Measurements from ENCODE around the gene ASB16.
A peak's percentile ranks its signal among the peaks of the same experiment; 100 is the strongest.

The ASB16 gene

GRCh38 chr17:44152875-44153274 is 17.6 kb upstream of the ASB16 start:
- no peak overlapping the region for H3K4me3 ChIP-seq (ENCODE audit: low read depth, low read length)
- no peak for TF ChIP-seq CTCF (conservative IDR thresholded peaks at IDR 0.05; ENCODE audit: low read depth, low read length)
- no peak for DNase-seq (ENCODE audit: low read depth)

- no peak for TF ChIP-seq CTCF (conservative IDR thresholded peaks at IDR 0.05; ENCODE audit: low read depth, low read length)
- no peak for DNase-seq (ENCODE audit: low read depth)
- H3K4me3 ChIP-seq (ENCODE audit: low read depth, low read length): no peak overlapping the region
Measured at GRCh38 chr17:44155488-44155887, 15.0 kb upstream of the ASB16 start.

- no peak overlapping the region for H3K4me3 ChIP-seq (ENCODE audit: low read depth, low read length)
- no peak for TF ChIP-seq CTCF (conservative IDR thresholded peaks at IDR 0.05; ENCODE audit: low read depth, low read length)
- peak; percentile 51 for DNase-seq (ENCODE audit: low read depth)
Measured at GRCh38 chr17:44159519-44160210, 10.8 kb upstream of the ASB16 start.

- no peak for TF ChIP-seq CTCF (conservative IDR thresholded peaks at IDR 0.05; ENCODE audit: low read depth, low read length)
- H3K4me3 ChIP-seq (ENCODE audit: low read depth, low read length): no peak overlapping the region
- no peak for DNase-seq (ENCODE audit: low read depth)
Measured at GRCh38 chr17:44164476-44164875, 6.0 kb upstream of the ASB16 start.

- TF ChIP-seq CTCF (conservative IDR thresholded peaks at IDR 0.05; ENCODE audit: low read depth, low read length): no peak
- no peak overlapping the region for H3K4me3 ChIP-seq (ENCODE audit: low read depth, low read length)
- no peak for DNase-seq (ENCODE audit: low read depth)
Measured at GRCh38 chr17:44167181-44167861, 3.2 kb upstream of the ASB16 start.

GRCh38 chr17:44170135-44170498 is 387 bp upstream of the ASB16 start:
- no peak overlapping the region for H3K4me3 ChIP-seq (ENCODE audit: low read depth, low read length)
- DNase-seq (ENCODE audit: low read depth): no peak
- TF ChIP-seq CTCF (conservative IDR thresholded peaks at IDR 0.05; ENCODE audit: low read depth, low read length): no peak
